ENCODE measurements around the gene NAT14. TPM values are rescaled to one million over a fixed set of nuclear protein-coding genes. Genes with fewer than 3 reads are reported as not detected.

NAT14 gene
- total and polyA plus RNA-seq, 2 donors (not counting 3 experiments of a cell fraction or from before 2014, with no cell fraction given) = 39.1 to 44.7 TPM

GRCh38 chr19:55488986-55489710 lies 4.2 kb downstream of the NAT14 start:
- Histone ChIP-seq H3K4me2 (ENCODE audit: insufficient read depth, low read length) (no peak overlapping the region), H4K20me1 (replicated peaks; ENCODE audit: control insufficient read depth, extremely low read depth, insufficient read depth, low read length) (no peaks in the 10 kb centered on the region), H3K36me3 (ENCODE audit: control insufficient read depth in 2 of 2, extremely low read depth in 1 of 2, insufficient read depth in 2 of 2, low read length in 2 of 2) (no peaks in the 10 kb centered on the region), H3K9me3 (replicated peaks; ENCODE audit: control insufficient read depth, insufficient read depth, low read length) (no peaks in the 10 kb centered on the region), H3K79me2 (ENCODE audit: control insufficient read depth, insufficient read depth, low read length) (peaks cover 2% of the 10 kb centered on the region), H3K27me3 (ENCODE audit: control insufficient read depth in 2 of 2, insufficient read depth in 2 of 2, low read length in 2 of 2) (no peaks in the 10 kb centered on the region), H2AFZ (ENCODE audit: low read depth, low read length) (no peak overlapping the region), H3K4me1 (ENCODE audit: control insufficient read depth, extremely low read depth, insufficient read depth, low read length) (peaks cover 34% of the 10 kb centered on the region), H3K9ac (replicated peaks; ENCODE audit: extremely low read depth, insufficient read depth, low read length) (no peak overlapping the region), H3K27ac (ENCODE audit: insufficient read depth, low read depth, low read length) (no peak overlapping the region), H3K4me3 (replicated peaks in 1 of 3; ENCODE audit: insufficient read depth in 1 of 3, low read depth in 1 of 3, low read length in 3 of 3) (no peak overlapping the region), H3K9me1 (replicated peaks; ENCODE audit: control insufficient read depth, extremely low read depth, insufficient read depth, low read length) (no peaks in the 10 kb centered on the region)
- DNase-seq (ENCODE audit: low read depth, low spot score) (no peak), FAIRE-seq (no peak)
- CTCF ChIA-PET = interaction anchor here (0.7 to 6.1 kb wide), 3 partner anchors 15 to 22 kb away, joined by 3 to 91 read pairs (median 3); no protein-coding TSS in a partner anchor
- dilution Hi-C loops (cut with MboI; ENCODE audit: extremely low pct_ligation_motif_present, low sequenced_read_pairs) (no loop called here), intact Hi-C loops (cut with micrococcal nuclease) (no loop called here)
- TF ChIP-seq, protein P1, sequence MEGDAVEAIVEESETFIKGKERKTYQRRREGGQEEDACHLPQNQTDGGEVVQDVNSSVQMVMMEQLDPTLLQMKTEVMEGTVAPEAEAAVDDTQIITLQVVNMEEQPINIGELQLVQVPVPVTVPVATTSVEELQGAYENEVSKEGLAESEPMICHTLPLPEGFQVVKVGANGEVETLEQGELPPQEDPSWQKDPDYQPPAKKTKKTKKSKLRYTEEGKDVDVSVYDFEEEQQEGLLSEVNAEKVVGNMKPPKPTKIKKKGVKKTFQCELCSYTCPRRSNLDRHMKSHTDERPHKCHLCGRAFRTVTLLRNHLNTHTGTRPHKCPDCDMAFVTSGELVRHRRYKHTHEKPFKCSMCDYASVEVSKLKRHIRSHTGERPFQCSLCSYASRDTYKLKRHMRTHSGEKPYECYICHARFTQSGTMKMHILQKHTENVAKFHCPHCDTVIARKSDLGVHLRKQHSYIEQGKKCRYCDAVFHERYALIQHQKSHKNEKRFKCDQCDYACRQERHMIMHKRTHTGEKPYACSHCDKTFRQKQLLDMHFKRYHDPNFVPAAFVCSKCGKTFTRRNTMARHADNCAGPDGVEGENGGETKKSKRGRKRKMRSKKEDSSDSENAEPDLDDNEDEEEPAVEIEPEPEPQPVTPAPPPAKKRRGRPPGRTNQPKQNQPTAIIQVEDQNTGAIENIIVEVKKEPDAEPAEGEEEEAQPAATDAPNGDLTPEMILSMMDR (IDR thresholded peaks at IDR 0.05; ENCODE audit: extremely low read depth in 1 of 2, insufficient read depth in 1 of 2, low read depth in 1 of 2, low read length in 2 of 2) = no peak
- TF ChIP-seq POLR2AphosphoS5 (IDR thresholded peaks at IDR 0.05; ENCODE audit: insufficient read depth, low read depth, low read length) = no peak
- TF ChIP-seq, protein P2, sequence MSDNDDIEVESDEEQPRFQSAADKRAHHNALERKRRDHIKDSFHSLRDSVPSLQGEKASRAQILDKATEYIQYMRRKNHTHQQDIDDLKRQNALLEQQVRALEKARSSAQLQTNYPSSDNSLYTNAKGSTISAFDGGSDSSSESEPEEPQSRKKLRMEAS (IDR thresholded peaks at IDR 0.05; ENCODE audit: insufficient read depth, insufficient read length) = no peak
- no peak for TF ChIP-seq JUN (IDR thresholded peaks at IDR 0.05; ENCODE audit: borderline replicate concordance, insufficient read depth, insufficient read length, low read depth)
- TF ChIP-seq FOS (IDR thresholded peaks at IDR 0.05; ENCODE audit: borderline replicate concordance, insufficient read depth, low read length) = no peak
- TF ChIP-seq MYC (IDR thresholded peaks at IDR 0.05; ENCODE audit: low read depth, low read length) = no peak
- no peak for TF ChIP-seq GATA2 (IDR thresholded peaks at IDR 0.05; ENCODE audit: insufficient read depth, insufficient read length, low read depth, low read length)
- TF ChIP-seq EZH2 (IDR thresholded peaks at IDR 0.05; ENCODE audit: borderline replicate concordance, low read depth, low read length, severe bottlenecking) = no peak
- no peak for TF ChIP-seq POLR2A (IDR thresholded peaks at IDR 0.05; ENCODE audit: low read depth, low read length)
- POLR2A ChIA-PET = interaction anchor here (0.5 kb wide), 1 partner anchor 15 kb away, joined by 3 read pairs; no protein-coding TSS in a partner anchor
- BruUV-seq (replicated peaks) = no TSS peak
